HPDE6-E6E7 (cell line): Measurements from ENCODE around the gene RPS6KC1.
"Not testable (repeated sequence)": the region's sequence is repeated elsewhere in the genome, so short reads cannot be mapped to it uniquely, and the experiment has no call there.

Source experiments
- DNase-seq: peaks from one replicate; pipeline ENCODE4 v3.0.0; 2011; ENCODE audit warnings: missing footprints; ENCODE audit errors: extremely low spot score

The RPS6KC1 gene

GRCh38 chr1:213279410-213279809, 228.4 kb downstream of the RPS6KC1 start:
- no peak for DNase-seq

GRCh38 chr1:213281640-213282301, 230.7 kb downstream of the RPS6KC1 start:
- no peak for DNase-seq

- no peak for DNase-seq
These were observed 233.6 kb downstream of the RPS6KC1 start for GRCh38 chr1:213284626-213285025.

GRCh38 chr1:213286235-213286634, 235.2 kb downstream of the RPS6KC1 start:
- DNase-seq, result no peak

GRCh38 chr1:213287987-213288386, 236.9 kb downstream of the RPS6KC1 start:
- DNase-seq, result no peak

GRCh38 chr1:213291526-213291925, 240.5 kb downstream of the RPS6KC1 start:
- no peak for DNase-seq

- no peak for DNase-seq
These were observed 241.6 kb downstream of the RPS6KC1 start for GRCh38 chr1:213292614-213293013.

GRCh38 chr1:213295860-213296259, 244.8 kb downstream of the RPS6KC1 start:
- no peak for DNase-seq

GRCh38 chr1:213296558-213296957, 245.5 kb downstream of the RPS6KC1 start:
- DNase-seq, result no peak

- no peak for DNase-seq
These were observed 246.0 kb downstream of the RPS6KC1 start for GRCh38 chr1:213297021-213297420.

- DNase-seq, result no peak
These were observed 249.4 kb downstream of the RPS6KC1 start for GRCh38 chr1:213300433-213300832.

- not testable (repeated sequence) for DNase-seq
These were observed 250.5 kb downstream of the RPS6KC1 start for GRCh38 chr1:213301524-213301923.

GRCh38 chr1:213303286-213303685, 252.2 kb downstream of the RPS6KC1 start:
- no peak for DNase-seq

GRCh38 chr1:213315571-213315970, 264.5 kb downstream of the RPS6KC1 start:
- no peak for DNase-seq

- DNase-seq, result not testable (repeated sequence)
These were observed 267.4 kb downstream of the RPS6KC1 start for GRCh38 chr1:213318458-213318857.

- DNase-seq, result no peak
These were observed 269.3 kb downstream of the RPS6KC1 start for GRCh38 chr1:213320191-213320870.
